Cardiac septum (tissue), 1 donor: Measurements from ENCODE around the gene ZBTB32. TPM values are rescaled to one million over a fixed set of nuclear protein-coding genes. Genes with fewer than 3 reads are reported as not detected.
"Not testable (repeated sequence)": the region's sequence is repeated elsewhere in the genome, so short reads cannot be mapped to it uniquely, and the experiment has no call there.

Experiments
- DNase-seq: peaks from one replicate; pipeline ENCODE4 v3.0.0-alpha.2; 2020; ENCODE audit warnings: low spot score
- intact Hi-C: fragments of 100-400 bp; cut with DNase I; formaldehyde crosslinking; loops from one replicate; pipeline ENCODE4 v1.14.0; 2022
- total RNA-seq: library from RNA; stranded (reverse); fragmentation: NEBNext Ultra II Directional; extraction: Animal tissue kit (Norgen Biotek cat#: 25700); gene quantifications from one replicate; pipeline ENCODE4 v1.2.1, GENCODE V29; 2021
- donor health status: DM: no; HTN: no; CAD: no.

Gene ZBTB32
- total RNA-seq, 1 donor from 2014 or later = 0.13 TPM

GRCh38 chr19:35717665-35718344, 13.4 kb downstream of the ZBTB32 start, which contains the start of gene KMT2B:
TSS of gene KMT2B (plus strand) at chr19:35718003. CDS start at chr19:35718019, 16 bp downstream.
- DNase-seq = no peak

GRCh38 chr19:35718345-35719041, 14.1 kb downstream of the ZBTB32 start:
- intact Hi-C loops = loop anchor here (5.0 to 10.0 kb wide), 2 partner anchors 106 to 171 kb away; partner anchors contain the start of gene TMEM147
- no peak for DNase-seq

More at GRCh38 chr19:35717665-35718344, 13.4 kb downstream of the ZBTB32 start, which contains the start of gene KMT2B:
- intact Hi-C loops = loop anchor here (1.0 to 10.0 kb wide), 4 partner anchors 23 to 213 kb away; partner anchors contain the start of gene TMEM147

DNA sequence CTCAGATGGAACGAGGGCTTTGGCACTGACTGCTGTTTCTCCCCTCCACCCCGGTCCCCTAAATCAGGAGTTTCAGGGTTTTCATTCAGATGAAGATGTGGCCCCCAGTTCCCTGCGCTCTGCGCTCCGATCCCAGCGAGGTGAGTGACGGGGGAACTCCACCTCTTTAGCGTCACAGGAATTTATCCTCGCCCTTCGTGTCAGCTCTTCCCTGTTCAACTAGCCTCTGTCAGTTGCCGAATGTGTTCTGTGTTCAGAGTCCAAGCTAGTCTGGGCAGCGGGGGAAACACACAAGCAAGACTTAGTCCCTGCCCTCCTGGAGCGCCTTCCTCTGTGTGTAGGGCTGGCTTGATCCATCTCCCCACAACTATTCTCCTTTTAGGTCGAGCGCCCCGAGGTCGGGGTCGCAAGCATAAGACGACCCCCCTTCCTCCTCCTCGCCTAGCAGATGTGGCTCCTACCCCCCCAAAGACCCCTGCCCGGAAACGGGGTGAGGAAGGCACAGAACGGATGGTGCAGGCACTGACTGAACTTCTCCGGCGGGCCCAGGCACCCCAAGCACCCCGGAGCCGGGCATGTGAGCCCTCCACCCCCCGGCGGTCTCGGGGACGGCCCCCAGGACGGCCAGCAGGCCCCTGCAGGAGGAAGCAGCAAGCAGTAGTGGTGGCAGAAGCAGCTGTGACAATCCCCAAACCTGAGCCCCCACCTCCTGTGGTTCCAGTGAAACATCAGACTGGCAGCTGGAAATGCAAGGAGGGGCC, 15.2 kb downstream of the ZBTB32 start:
- no peak for DNase-seq
- intact Hi-C loops = loop anchor here (5.0 to 10.0 kb wide), 2 partner anchors 105 to 172 kb away; partner anchors contain the start of gene TMEM147

DNA sequence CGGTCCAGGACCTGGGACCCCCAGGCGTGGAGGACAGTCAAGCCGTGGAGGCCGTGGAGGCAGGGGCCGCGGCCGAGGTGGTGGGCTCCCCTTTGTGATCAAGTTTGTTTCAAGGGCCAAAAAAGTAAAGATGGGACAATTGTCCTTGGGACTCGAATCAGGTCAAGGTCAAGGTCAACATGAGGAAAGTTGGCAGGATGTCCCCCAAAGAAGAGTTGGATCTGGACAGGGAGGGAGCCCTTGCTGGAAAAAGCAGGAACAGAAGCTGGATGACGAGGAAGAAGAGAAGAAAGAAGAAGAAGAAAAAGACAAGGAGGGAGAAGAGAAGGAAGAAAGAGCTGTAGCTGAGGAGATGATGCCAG, 15.8 kb downstream of the ZBTB32 start:
- intact Hi-C loops = no loop called here
- no peak for DNase-seq

- no peak for DNase-seq
- intact Hi-C loops = no loop called here
Measured at GRCh38 chr19:35720648-35721047, 16.3 kb downstream of the ZBTB32 start.

GRCh38 chr19:35721374-35721773, 17.0 kb downstream of the ZBTB32 start:
- no peak for DNase-seq
- intact Hi-C loops = no loop called here

DNA sequence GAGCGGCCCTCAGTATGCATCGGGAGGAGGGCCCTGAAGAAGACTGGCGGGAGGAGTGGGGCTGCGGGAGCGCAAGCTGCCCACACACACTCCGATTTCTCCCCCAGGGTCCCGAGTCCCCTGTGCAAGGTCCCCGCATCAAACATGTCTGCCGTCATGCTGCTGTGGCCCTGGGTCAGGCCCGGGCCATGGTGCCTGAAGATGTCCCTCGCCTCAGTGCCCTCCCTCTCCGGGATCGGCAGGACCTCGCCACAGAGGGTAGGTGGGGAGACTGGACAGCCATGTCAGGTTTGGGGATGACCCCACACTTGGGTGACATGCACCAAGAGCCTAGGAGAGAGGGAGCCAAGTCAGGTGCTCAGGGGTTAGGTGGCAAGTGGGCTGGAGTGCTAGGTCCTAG, 18.1 kb downstream of the ZBTB32 start:
- intact Hi-C loops = no loop called here
- DNase-seq = no peak

- intact Hi-C loops = no loop called here
Measured at GRCh38 chr19:35722897-35723296, 18.5 kb downstream of the ZBTB32 start.

DNA sequence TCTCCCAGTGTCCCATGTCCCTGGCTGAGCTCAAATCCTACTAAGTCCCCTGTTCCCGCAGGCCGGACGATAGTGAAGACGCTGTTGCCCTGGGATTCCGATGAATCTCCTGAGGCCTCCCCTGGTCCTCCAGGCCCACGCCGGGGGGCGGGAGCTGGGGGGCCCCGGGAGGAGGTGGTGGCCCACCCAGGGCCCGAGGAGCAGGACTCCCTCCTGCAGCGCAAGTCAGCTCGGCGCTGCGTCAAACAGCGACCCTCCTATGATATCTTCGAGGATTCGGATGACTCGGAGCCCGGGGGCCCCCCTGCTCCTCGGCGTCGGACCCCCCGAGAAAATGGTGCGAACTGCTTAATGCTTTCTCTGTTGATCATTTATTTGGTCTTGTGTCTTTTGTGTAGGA, 19.3 kb downstream of the ZBTB32 start:
- DNase-seq = no peak
- intact Hi-C loops = no loop called here

More at GRCh38 chr19:35722897-35723296, 18.5 kb downstream of the ZBTB32 start:
- no peak for DNase-seq

DNA sequence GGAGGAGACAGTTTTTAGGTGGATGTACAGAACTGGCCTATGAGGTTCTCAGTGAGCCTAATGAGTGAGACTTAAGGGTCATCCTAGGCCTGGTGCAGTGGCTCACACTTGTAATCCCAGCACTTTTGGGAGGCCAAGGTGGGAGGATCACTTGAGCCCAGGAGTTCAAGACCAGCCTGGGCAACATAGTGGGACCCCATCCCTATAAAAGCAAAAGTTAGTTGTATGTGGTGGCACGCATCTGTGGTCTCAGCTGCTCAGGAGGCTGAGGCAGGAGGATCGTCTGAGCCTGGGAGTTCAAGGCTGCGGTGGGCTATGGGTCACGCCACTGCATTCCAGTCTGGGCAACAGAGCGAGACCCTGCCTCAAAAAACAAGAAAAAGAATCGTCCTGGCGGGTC, 19.8 kb downstream of the ZBTB32 start:
- DNase-seq, intact Hi-C loops: not testable (repeated sequence)

GRCh38 chr19:35724560-35724959, 20.2 kb downstream of the ZBTB32 start:
- no peak for DNase-seq
- intact Hi-C loops = no loop called here

- intact Hi-C loops = no loop called here
- no peak for DNase-seq
Measured at GRCh38 chr19:35725216-35725861, 21.0 kb downstream of the ZBTB32 start.

DNA sequence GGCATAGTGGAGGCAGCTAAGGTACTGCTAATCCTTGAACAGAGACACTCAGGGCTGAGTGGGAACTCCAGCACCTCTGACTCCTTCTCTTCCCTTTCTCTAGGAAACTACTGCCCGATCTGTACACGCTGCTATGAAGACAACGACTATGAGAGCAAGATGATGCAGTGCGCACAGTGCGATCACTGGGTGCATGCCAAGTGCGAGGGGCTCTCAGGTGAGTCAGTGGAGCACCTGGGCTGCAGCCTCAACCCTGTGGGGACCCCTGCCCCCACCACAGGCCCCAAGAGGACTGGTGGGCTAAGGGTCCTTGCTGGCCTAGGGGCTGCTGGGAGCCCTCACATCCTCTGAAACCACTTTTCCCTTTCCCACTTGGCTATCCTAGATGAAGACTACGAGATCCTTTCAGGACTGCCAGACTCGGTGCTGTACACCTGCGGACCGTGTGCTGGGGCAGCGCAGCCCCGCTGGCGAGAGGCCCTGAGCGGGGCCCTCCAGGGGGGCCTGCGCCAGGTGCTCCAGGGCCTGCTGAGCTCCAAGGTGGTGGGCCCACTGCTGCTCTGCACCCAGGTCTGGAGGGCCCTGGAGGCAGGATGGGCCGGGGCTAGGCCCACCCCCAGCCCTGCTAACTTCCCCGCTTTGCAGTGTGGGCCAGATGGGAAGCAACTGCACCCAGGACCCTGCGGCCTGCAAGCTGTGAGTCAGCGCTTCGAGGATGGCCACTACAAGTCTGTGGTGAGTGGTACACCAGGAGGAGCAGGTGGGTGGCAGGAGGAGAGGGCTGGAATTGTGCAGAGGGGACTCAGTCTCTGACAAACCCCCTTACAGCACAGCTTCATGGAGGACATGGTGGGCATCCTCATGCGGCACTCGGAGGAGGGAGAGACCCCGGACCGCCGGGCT, 22.9 kb downstream of the ZBTB32 start:
- DNase-seq = no peak
- intact Hi-C loops = no loop called here

DNA sequence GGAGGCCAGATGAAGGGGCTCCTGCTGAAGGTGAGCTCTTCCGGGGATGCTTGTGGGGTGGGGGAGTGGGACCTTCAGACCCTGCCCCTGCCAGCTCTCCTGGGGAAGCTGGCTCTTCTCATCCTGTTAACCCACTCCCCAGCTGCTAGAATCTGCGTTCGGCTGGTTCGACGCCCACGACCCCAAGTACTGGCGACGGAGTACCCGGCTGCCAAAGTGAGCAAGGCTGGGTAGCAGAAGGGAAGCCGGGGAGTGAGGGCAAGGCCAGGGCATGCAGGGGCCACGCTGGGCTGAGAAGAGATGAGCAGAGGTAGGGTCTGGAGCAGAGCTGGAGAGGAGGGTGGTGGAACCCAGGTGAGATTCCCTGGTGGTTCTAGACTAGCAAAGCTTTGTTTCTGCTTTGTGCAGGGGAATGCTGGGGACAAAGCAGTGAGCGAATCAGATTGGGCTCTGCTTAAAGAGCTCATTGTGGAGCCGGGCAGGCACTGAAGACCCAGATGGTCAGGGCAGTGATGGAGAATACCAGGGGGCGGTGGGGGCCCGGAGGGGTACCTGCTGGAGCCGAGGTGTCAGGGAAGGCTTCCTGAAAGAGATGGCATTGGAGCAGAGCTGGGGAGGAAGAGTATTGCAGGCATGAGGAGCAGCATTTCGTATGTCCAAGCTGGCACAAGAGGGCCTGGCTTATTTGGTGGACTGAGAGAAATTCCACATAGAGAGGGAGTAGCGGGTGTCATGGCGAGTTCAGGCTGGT, 23.8 kb downstream of the ZBTB32 start:
- DNase-seq = no peak
- intact Hi-C loops = no loop called here

DNA sequence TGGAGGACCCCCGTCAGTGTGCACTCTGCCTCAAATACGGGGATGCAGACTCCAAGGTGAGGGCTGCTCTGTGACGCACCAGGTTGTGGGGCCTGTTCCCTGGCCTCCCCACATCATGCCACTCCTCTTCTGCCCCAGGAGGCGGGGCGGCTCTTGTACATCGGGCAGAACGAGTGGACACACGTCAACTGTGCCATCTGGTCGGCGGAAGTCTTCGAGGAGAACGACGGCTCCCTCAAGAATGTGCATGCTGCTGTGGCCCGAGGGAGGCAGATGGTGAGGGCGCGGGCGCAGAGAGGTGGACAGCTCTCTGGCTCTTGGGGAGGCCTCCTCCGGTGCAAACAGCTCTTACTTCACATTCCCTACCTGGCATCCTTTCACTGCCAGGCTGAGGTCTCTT, 24.7 kb downstream of the ZBTB32 start:
- no peak for DNase-seq
- intact Hi-C loops = no loop called here

DNA sequence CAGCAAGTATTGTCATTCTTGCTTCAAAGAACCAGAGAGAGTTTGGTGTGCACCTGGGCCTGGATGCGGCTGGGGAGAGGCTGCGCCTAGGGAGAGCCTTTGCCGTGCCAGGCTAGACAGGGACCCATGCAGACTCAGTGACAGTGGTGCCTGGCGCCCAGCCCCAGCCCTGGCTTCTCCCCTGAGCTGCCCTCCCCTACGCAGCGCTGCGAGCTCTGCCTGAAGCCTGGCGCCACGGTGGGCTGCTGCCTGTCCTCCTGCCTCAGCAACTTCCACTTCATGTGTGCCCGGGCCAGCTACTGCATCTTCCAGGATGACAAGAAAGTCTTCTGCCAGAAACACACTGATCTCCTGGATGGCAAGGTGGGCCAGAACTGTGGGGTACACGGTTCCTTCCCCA, 25.4 kb downstream of the ZBTB32 start:
- no peak for DNase-seq
- intact Hi-C loops = no loop called here

DNA sequence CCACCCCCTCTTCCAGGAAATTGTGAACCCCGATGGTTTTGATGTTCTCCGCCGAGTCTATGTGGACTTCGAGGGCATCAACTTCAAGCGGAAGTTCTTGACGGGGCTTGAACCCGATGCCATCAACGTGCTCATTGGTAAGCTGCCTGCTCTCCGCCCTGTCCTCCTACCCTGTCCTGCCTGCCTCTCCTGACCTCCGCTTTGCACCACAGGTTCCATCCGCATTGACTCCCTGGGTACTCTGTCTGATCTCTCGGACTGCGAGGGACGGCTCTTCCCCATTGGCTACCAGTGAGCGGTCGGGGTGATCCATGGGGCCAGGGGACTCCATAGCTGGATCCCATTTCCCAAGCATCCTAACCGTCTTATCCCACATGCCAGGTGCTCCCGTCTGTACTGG, 26.0 kb downstream of the ZBTB32 start:
- intact Hi-C loops = no loop called here
- no peak for DNase-seq

- intact Hi-C loops = no loop called here
- no peak for DNase-seq
Measured at GRCh38 chr19:35731353-35731752, 27.0 kb downstream of the ZBTB32 start.
